ENCODE measurements around the gene DSG4. TPM values are rescaled to one million over a fixed set of nuclear protein-coding genes. Genes with fewer than 3 reads are reported as not detected.

DSG4 gene
- total RNA-seq, 2 experiments from 2014 or later, result not detected

Other genes starting within 250 kb of the DSG4 start
- gene DSC1, start 213.9 kb upstream of the DSG4 start, total RNA-seq, result under 1 TPM; 0.13 to 0.16 TPM
- not detected for gene DSG1, start 58.6 kb upstream of the DSG4 start, total RNA-seq
- gene DSG3, start 71.0 kb downstream of the DSG4 start, total RNA-seq, result not detected
- under 1 TPM; 0.18 to 0.32 TPM for gene DSG2, start 121.4 kb downstream of the DSG4 start, total RNA-seq
- gene TTR, start 215.1 kb downstream of the DSG4 start, total RNA-seq, result not detected

Data from activated CD8-positive, alpha-beta T cell treated with anti-CD3 and anti-CD28 coated beads, Interleukin-2, amount 10 ng/mL, durations not matched to agents 7 days and 5 days (primary cell).